ENCODE data around the gene ARHGAP33.

The ARHGAP33 gene

GRCh38 chr19:35775298-35776101, at the start of gene ARHGAP33:
Gene ARHGAP33, plus strand, starts transcription at chr19:35775564. Its CDS starts 95 bp downstream, at chr19:35775659.
- DNase-seq (ENCODE audit: low spot score): peak; percentile 99

- DNase-seq (ENCODE audit: low spot score): no peak
Observed at GRCh38 chr19:35727053-35727955, 48.1 kb upstream of the ARHGAP33 start.

GRCh38 chr19:35727956-35728706, 47.2 kb upstream of the ARHGAP33 start:
- DNase-seq (ENCODE audit: low spot score): no peak

GRCh38 chr19:35729021-35729420, 46.3 kb upstream of the ARHGAP33 start:
- no peak for DNase-seq (ENCODE audit: low spot score)

- no peak for DNase-seq (ENCODE audit: low spot score)
Observed at GRCh38 chr19:35729763-35730162, 45.6 kb upstream of the ARHGAP33 start.

GRCh38 chr19:35730326-35730725, 45.0 kb upstream of the ARHGAP33 start:
- DNase-seq (ENCODE audit: low spot score): no peak

GRCh38 chr19:35731353-35731752, 44.0 kb upstream of the ARHGAP33 start:
- DNase-seq (ENCODE audit: low spot score): no peak

- no peak for DNase-seq (ENCODE audit: low spot score)
Observed at GRCh38 chr19:35731779-35732405, 43.5 kb upstream of the ARHGAP33 start.

GRCh38 chr19:35732540-35733179, 42.7 kb upstream of the ARHGAP33 start:
- DNase-seq (ENCODE audit: low spot score): no peak

GRCh38 chr19:35733180-35734125, 41.9 kb upstream of the ARHGAP33 start:
- no peak for DNase-seq (ENCODE audit: low spot score)

GRCh38 chr19:35734273-35734672, 41.1 kb upstream of the ARHGAP33 start:
- DNase-seq (ENCODE audit: low spot score): no peak

- no peak for DNase-seq (ENCODE audit: low spot score)
Observed at GRCh38 chr19:35734889-35735288, 40.5 kb upstream of the ARHGAP33 start.

GRCh38 chr19:35736913-35737886, 38.2 kb upstream of the ARHGAP33 start:
- no peak for DNase-seq (ENCODE audit: low spot score)

- DNase-seq (ENCODE audit: low spot score): no peak
Observed at GRCh38 chr19:35738021-35738886, 37.1 kb upstream of the ARHGAP33 start.

- no peak for DNase-seq (ENCODE audit: low spot score)
Observed at GRCh38 chr19:35738887-35739229, 36.5 kb upstream of the ARHGAP33 start.

- no peak for DNase-seq (ENCODE audit: low spot score)
Observed at GRCh38 chr19:35739275-35740107, 35.9 kb upstream of the ARHGAP33 start.

GRCh38 chr19:35740108-35740422, 35.3 kb upstream of the ARHGAP33 start:
- DNase-seq (ENCODE audit: low spot score): no peak

Data from GM03348 (cell line).